Endothelial cell of umbilical vein (primary cell): ENCODE data around the gene SEMA4G. TPM values are rescaled to one million over a fixed set of nuclear protein-coding genes. Genes with fewer than 3 reads are reported as not detected.

ENCODE experiments used
- BruUV-seq: library from RNA; stranded (reverse); fragments of 400-500 nt; replicated peaks from 2 replicates; lab custom pipeline; 2021; lab: Mats Ljungman, UMichigan
- CTCF ChIA-PET: fragments of 300-600, 350-600 bp; sonication (Branson Sonifier 250); formaldehyde crosslinking; loops from one replicate; lab custom pipeline; 2021; ENCODE audit warnings: antibody characterized with exemption, inconsistent platforms; lab: Charles Lee
- POLR2A ChIA-PET: fragments of 300-600, 350-600 bp; sonication (Branson Sonifier 250); formaldehyde crosslinking; loops from one replicate; lab custom pipeline; 2021; ENCODE audit warnings: antibody characterized with exemption, inconsistent platforms; lab: Charles Lee
- DNase-seq: peaks from one replicate; pipeline ENCODE4 v3.0.0-alpha.2; 2011; ENCODE audit warnings: low read depth, low spot score
- FAIRE-seq: peaks from 2 replicates; lab custom pipeline; 2011; peaks lifted over from hg19 to GRCh38; lab: Jason Lieb, UNC
- H2AFZ ChIP-seq: 2 replicates; pipeline ENCODE4 v1.6.0; 2012; ENCODE audit warnings: low read depth, low read length, control low read depth, inconsistent platforms
- H3K27ac ChIP-seq: 2 replicates; pipeline ENCODE4 v1.5.1; 2011; ENCODE audit warnings: low read depth, mild to moderate bottlenecking, control low read depth, low read length, moderate library complexity; ENCODE audit not compliant: insufficient read depth
- H3K27me3 ChIP-seq, 2 experiments: 2 replicates each; pipeline versions ENCODE4 v1.6.0 to v1.6.1; 2011; ENCODE audit warnings: low read length in 2 of 2, mixed read lengths in 1 of 2; ENCODE audit not compliant: control insufficient read depth in 2 of 2, insufficient read depth in 2 of 2
- H3K36me3 ChIP-seq, 2 experiments: 2 replicates in 1 of 2; 3 replicates in 1 of 2; pipeline ENCODE4 v1.5.1; 2011; ENCODE audit warnings: low read length in 2 of 2, mild to moderate bottlenecking in 1 of 2, moderate library complexity in 1 of 2; ENCODE audit not compliant: control insufficient read depth in 2 of 2, insufficient read depth in 2 of 2; ENCODE audit errors: extremely low read depth in 1 of 2
- H3K4me1 ChIP-seq: 3 replicates; pipeline ENCODE4 v1.5.1; 2011; ENCODE audit warnings: mild to moderate bottlenecking, low read length; ENCODE audit not compliant: control insufficient read depth, insufficient read depth; ENCODE audit errors: extremely low read depth
- H3K4me2 ChIP-seq: 2 replicates; pipeline ENCODE4 v1.6.1; 2011; ENCODE audit warnings: low read length, control low read depth, mixed read lengths; ENCODE audit not compliant: insufficient read depth
- H3K4me3 ChIP-seq, 3 experiments: fragments of 200-600 bp in 1 of 3; sonication (generic), shearing (Covaris generic) in 1 of 3; replicated peaks in 1 of 3; 2 replicates each; pipeline ENCODE4 v1.5.1; 2011 to 2016; ENCODE audit warnings: control low read depth in 3 of 3, low read length in 3 of 3, mild to moderate bottlenecking in 2 of 3, inconsistent platforms in 1 of 3, low read depth in 1 of 3, moderate library complexity in 1 of 3; ENCODE audit not compliant: insufficient read depth in 1 of 3
- H3K79me2 ChIP-seq: 2 replicates; pipeline ENCODE4 v1.6.0; 2012; ENCODE audit warnings: low read length, inconsistent platforms; ENCODE audit not compliant: control insufficient read depth, insufficient read depth
- H3K9ac ChIP-seq: replicated peaks from 2 replicates; pipeline ENCODE3; 2011; ENCODE audit warnings: low read length, control low read depth; ENCODE audit not compliant: insufficient read depth; ENCODE audit errors: extremely low read depth
- H3K9me1 ChIP-seq: replicated peaks from 3 replicates; pipeline ENCODE4 v1.6.0; 2011; ENCODE audit warnings: mild to moderate bottlenecking, low read length; ENCODE audit not compliant: control insufficient read depth, insufficient read depth; ENCODE audit errors: extremely low read depth
- H3K9me3 ChIP-seq: replicated peaks from 2 replicates; pipeline ENCODE4 v1.5.1; 2012; ENCODE audit warnings: low read length, inconsistent platforms; ENCODE audit not compliant: control insufficient read depth, insufficient read depth
- H4K20me1 ChIP-seq: replicated peaks from 2 replicates; pipeline ENCODE3; 2011; ENCODE audit warnings: mild to moderate bottlenecking, low read length; ENCODE audit not compliant: control insufficient read depth, insufficient read depth; ENCODE audit errors: extremely low read depth
- EZH2 ChIP-seq: IDR thresholded peaks from 2 replicates; pipeline ENCODE4 v1.6.1; 2012; ENCODE audit warnings: borderline replicate concordance, low read depth, mild to moderate bottlenecking, moderate library complexity, low read length, inconsistent platforms; ENCODE audit not compliant: severe bottlenecking
- FOS ChIP-seq: IDR thresholded peaks from 2 replicates; pipeline ENCODE4 v1.6.1; 2011; ENCODE audit warnings: mild to moderate bottlenecking, low read length, moderate library complexity, borderline replicate concordance; ENCODE audit not compliant: insufficient read depth
- GATA2 ChIP-seq: IDR thresholded peaks from 2 replicates; pipeline ENCODE4 v1.7.0; 2011; ENCODE audit warnings: low read depth, mild to moderate bottlenecking, moderate library complexity, mixed read lengths, low read length; ENCODE audit not compliant: insufficient read length, insufficient read depth
- JUN ChIP-seq: IDR thresholded peaks from 2 replicates; pipeline ENCODE4 v1.6.1; 2011; ENCODE audit warnings: borderline replicate concordance, low read depth; ENCODE audit not compliant: insufficient read length, insufficient read depth
- MYC ChIP-seq: IDR thresholded peaks from one replicate; pipeline ENCODE4 v1.6.1; 2011; ENCODE audit warnings: mild to moderate bottlenecking, low read depth, low read length
- POLR2A ChIP-seq: IDR thresholded peaks from 2 replicates; pipeline ENCODE4 v1.6.1; 2012; ENCODE audit warnings: low read depth, mild to moderate bottlenecking, control low read depth, low read length
- POLR2AphosphoS5 ChIP-seq: IDR thresholded peaks from 2 replicates; pipeline ENCODE4 v1.6.1; 2012; ENCODE audit warnings: low read depth, mild to moderate bottlenecking, control low read depth, low read length, moderate library complexity; ENCODE audit not compliant: insufficient read depth
- dilution Hi-C: fragments of 300-500 bp; cut with MboI; formaldehyde crosslinking; loops from one replicate; pipeline ENCODE4 v1.15.0; 2019; ENCODE audit warnings: low sequenced_read_pairs; ENCODE audit not compliant: extremely low pct_ligation_motif_present
- intact Hi-C: fragments of 100-400 bp; cut with micrococcal nuclease; formaldehyde crosslinking; loops from one replicate; pipeline ENCODE4 v1.10.0; 2022
- polyA plus RNA-seq, 4 experiments: library from polyadenylated mRNA; depleted of rRNA in 3 of 4; stranded (reverse) in 3 of 4; unstranded in 1 of 4; fragments of >200 nt; gene quantifications; 2 replicates each; pipeline versions ENCODE4 v1.2.1 to v1.2.3, GENCODE V29; 2011 to 2012; ENCODE audit warnings: missing spikeins in 1 of 4
- total RNA-seq: library from RNA; stranded (reverse); gene quantifications from 2 replicates; pipeline ENCODE4 v1.2.3, GENCODE V29; 2021
- TF ChIP-seq, protein P1 (sequence below): IDR thresholded peaks from 2 replicates; pipeline ENCODE4 v1.6.1; 2011; ENCODE audit not compliant: insufficient read depth, insufficient read length
- TF ChIP-seq, protein P2 (sequence below), 2 donors: IDR thresholded peaks; 1 replicate in 1 of 2; 2 replicates in 1 of 2; pipeline ENCODE4 v1.5.1; 2011; ENCODE audit warnings: low read length in 2 of 2, mild to moderate bottlenecking in 2 of 2, moderate library complexity in 2 of 2, control low read depth in 1 of 2, inconsistent platforms in 1 of 2, low read depth in 1 of 2; ENCODE audit not compliant: insufficient read depth in 1 of 2; ENCODE audit errors: extremely low read depth in 1 of 2

The SEMA4G gene
- total and polyA plus RNA-seq, 2 donors (not counting 3 experiments of a cell fraction or from before 2014, with no cell fraction given), result 6.0 to 10.4 TPM

DNA sequence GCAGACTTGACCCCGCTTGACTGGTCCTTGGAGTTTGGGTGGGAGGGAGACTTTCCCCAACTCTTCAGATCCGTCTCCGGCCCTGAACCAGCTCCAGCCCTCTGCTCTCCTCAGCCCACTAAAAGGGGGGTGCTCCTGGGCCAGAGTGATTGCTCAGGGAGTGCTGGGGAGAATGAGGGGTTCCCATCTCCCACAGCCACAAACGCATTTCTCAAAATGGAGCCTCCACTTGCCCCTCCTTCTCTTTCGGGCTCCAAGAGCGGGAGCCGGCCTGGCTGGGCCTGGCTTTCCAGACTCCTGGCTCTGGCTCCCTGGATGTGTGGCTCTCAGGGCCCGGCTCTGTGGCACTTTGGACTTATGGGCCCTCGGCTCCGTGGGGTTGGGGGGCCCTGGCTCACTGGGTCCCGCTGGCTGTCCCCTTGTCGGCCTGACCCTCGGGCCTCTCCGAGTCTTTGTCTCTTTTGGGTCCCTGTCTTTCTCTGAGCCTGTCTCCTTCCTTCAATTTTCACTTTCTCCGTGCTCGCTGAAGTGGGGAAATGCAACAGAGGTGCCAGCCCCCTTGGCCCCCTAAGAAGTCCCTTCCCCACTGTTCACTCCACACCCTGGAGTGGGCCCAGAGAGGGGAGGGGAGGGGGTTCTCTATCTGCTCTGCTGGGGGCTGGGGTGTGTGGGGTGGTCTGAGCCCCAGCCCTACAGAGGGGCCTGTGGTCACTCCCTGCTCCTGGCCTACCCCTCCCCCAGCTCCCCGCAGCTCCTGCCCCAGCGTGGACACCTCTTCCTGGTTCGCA is 31.0 kb downstream of the SEMA4G start:
- dilution Hi-C loops, result no loop called here
- FAIRE-seq (peak; percentile 46), DNase-seq (peak; percentile 38)
- Histone ChIP-seq H3K9me1 (no peaks in the 10 kb centered on the region), H3K27me3 (no peaks in the 10 kb centered on the region), H3K4me1 (peaks cover 33% of the 10 kb centered on the region), H3K9me3 (no peaks in the 10 kb centered on the region), H3K9ac (peak overlapping the region; percentile 94), H4K20me1 (no peaks in the 10 kb centered on the region), H3K4me3 (peak overlapping the region; percentile 77 to 85 (median 79)), H3K27ac (peak overlapping the region; percentile 83), H3K36me3 (peaks cover 9 to 20% of the 10 kb centered on the region in 2 experiments), H2AFZ (peak overlapping the region; percentile 61), H3K79me2 (peaks cover 34% of the 10 kb centered on the region), H3K4me2 (peak overlapping the region; percentile 59)
- POLR2A ChIA-PET, result interaction anchor here (0.5 to 1.0 kb wide), 2 partner anchors 11 to 18 kb away, joined by 3 read pairs; no protein-coding TSS in a partner anchor
- no TSS peak for BruUV-seq
- CTCF ChIA-PET, result interaction anchor here (1.3 to 12.6 kb wide), 5 partner anchors 9 to 28 kb away, joined by 6 to 254 read pairs (median 18); no protein-coding TSS in a partner anchor
- intact Hi-C loops, result no loop called here
- no peak for TF ChIP-seq MYC
- TF ChIP-seq, protein P1, sequence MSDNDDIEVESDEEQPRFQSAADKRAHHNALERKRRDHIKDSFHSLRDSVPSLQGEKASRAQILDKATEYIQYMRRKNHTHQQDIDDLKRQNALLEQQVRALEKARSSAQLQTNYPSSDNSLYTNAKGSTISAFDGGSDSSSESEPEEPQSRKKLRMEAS, result no peak
- no peak for TF ChIP-seq POLR2A
- no peak for TF ChIP-seq GATA2
- TF ChIP-seq, protein P2, sequence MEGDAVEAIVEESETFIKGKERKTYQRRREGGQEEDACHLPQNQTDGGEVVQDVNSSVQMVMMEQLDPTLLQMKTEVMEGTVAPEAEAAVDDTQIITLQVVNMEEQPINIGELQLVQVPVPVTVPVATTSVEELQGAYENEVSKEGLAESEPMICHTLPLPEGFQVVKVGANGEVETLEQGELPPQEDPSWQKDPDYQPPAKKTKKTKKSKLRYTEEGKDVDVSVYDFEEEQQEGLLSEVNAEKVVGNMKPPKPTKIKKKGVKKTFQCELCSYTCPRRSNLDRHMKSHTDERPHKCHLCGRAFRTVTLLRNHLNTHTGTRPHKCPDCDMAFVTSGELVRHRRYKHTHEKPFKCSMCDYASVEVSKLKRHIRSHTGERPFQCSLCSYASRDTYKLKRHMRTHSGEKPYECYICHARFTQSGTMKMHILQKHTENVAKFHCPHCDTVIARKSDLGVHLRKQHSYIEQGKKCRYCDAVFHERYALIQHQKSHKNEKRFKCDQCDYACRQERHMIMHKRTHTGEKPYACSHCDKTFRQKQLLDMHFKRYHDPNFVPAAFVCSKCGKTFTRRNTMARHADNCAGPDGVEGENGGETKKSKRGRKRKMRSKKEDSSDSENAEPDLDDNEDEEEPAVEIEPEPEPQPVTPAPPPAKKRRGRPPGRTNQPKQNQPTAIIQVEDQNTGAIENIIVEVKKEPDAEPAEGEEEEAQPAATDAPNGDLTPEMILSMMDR (IDR thresholded peaks at IDR 0.05; ENCODE audit: extremely low read depth in 1 of 2, insufficient read depth in 1 of 2, low read depth in 1 of 2, low read length in 2 of 2), result no peak
- TF ChIP-seq POLR2AphosphoS5, result no peak
- no peak for TF ChIP-seq FOS
- no peak for TF ChIP-seq EZH2
- TF ChIP-seq JUN, result no peak
